Measurements from ENCODE around the gene PKNOX1.
"Not testable (repeated sequence)": the region's sequence is repeated elsewhere in the genome, so short reads cannot be mapped to it uniquely, and the experiment has no call there.

PKNOX1 gene, protein sequence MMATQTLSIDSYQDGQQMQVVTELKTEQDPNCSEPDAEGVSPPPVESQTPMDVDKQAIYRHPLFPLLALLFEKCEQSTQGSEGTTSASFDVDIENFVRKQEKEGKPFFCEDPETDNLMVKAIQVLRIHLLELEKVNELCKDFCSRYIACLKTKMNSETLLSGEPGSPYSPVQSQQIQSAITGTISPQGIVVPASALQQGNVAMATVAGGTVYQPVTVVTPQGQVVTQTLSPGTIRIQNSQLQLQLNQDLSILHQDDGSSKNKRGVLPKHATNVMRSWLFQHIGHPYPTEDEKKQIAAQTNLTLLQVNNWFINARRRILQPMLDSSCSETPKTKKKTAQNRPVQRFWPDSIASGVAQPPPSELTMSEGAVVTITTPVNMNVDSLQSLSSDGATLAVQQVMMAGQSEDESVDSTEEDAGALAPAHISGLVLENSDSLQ

DNA sequence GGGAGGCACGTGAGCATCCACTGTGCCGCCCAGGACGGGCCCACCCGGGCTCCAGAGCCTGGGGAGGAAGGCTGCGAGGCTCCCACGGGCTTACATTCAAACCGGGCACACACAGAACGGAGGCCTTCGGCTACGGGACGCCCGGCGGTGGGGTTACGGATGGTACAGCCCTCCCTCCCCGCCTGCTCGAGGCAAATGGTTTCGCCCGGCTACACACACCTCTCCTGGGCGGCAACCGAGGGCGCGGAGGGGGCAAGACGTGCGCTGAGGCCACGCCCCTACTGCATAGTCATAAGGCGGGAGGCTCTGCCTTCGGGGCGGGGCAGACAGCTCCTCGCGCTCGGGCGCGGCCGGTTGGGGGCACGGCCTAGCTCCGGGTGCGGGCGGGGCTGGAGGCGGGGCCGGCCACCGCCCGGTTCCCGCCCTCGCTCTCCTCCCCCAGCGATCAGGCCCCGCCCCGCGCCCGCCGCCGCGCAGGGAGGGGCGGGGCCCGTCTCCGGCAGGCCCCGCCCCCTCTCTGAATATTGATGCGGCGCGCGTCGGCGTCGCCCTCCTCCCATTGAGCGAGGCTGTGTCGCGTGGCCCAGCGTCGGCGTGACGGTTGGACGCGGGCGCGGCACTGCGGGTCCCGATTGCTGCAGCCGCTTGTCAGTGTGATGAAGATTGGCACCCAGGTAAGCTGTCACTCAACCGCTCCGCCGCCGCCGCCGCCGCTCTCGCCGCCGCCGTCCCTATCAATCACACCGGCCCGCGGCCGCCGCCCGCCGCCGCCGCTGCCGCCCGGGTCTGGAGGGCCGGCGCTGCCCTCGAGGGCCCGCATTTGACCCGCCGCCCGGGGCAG lies at the start of gene PKNOX1:
PKNOX1 (plus strand) TSS at position 572 of the 841 bp plus-strand sequence. CDS start 29,820 bp downstream, outside the sequence.
- peak; percentile 100 for DNase-seq (ENCODE audit: low spot score)

DNA sequence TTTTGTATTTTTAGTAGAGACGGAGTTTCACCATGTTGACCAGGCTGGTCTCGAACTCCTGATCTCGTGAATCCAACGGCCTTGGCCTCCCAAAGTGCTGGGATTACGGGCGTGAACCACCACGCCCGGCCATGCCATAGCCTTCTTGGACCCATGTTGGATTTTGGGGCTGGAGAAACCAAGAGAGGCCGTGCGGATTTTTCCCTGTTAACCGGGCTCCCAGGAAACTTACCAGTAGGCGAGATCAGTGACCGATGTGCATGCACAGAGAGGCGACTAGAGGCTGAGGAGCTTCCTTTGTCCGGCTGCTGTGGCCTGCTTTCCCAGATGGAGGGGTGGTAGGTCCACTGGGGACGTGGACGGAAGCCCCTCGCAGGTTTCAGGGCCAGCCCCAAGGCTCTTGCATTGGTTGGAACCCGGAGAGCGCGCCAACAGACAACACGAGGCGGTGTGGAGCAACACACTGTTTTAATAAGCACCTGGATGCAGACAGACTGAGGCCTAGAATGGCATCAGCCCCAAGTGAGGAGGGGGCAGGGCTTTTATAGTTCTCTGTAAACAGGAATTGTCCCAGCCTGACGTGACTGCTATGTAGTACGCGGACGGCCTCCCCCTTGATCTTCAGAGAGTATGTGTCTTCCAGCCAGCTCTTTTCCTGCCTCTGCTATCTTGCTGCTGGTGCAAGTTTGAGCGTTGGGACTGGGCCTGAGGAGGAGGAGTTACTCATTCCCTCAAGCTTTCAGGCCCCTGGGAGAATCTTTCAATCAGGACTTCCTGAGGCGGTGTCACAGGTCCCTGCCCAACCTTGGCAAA lies 49.0 kb upstream of the PKNOX1 start, which contains the start of gene ERVH48-1:
ERVH48-1 (minus strand) TSS at position 517 of the 813 bp plus-strand sequence. CDS start 6,624 bp downstream, outside the sequence.
- DNase-seq (ENCODE audit: low spot score), result no peak

DNA sequence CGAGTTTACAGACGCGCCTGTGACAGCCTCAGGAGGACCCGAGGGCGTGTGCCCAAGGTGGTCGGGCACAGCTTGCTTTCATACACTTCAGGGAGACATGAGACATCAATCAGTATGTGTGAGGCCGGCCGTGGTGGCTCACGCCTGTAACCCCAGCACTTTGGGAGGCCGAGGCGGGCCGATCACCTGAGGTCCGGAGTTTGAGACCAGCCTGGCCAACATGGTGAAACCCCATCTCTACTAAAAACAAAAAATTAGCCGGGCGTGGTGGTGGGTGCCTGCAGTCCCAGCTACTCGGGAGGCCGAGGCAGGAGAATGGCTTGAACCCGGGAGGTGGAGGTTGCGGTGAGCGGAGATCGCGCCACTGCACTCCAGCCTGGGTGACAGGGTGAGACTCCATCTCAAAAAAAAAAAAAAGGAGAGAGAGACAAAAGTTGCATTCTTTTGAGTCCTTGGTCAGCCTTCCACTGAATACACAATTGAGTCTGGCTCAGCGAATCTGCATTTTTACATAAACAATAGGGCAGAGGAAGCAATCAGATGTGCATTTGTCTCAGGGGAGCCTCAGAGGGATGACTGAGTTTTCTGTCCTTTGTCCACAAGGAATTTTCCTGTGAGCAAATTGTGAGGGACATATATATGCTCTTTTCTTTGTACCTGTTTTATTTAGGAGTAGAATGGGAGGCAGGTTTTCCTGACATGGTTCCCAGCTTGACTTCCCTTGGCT lies 46.7 kb upstream of the PKNOX1 start:
- not testable (repeated sequence) for DNase-seq (ENCODE audit: low spot score)

DNA sequence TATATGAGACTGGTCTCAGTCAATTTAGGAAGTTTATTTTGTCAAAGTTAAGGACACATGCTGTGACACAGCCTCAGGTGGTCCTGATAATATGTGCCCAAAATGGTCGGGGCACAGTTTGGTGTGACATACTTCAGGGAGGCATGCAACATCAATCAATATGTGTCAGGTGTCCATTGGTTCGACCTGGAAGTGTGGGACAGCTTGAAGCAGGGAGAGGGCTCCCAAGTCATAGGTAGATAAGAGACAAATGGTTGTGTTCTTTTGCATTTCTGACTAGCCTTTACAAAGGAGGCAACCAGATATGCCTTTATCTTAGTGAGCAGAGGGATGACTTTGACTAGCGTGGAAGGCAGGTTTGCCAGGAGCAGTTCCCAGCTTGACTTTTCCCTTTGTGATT lies 44.4 kb upstream of the PKNOX1 start:
- DNase-seq (ENCODE audit: low spot score), result no peak

DNA sequence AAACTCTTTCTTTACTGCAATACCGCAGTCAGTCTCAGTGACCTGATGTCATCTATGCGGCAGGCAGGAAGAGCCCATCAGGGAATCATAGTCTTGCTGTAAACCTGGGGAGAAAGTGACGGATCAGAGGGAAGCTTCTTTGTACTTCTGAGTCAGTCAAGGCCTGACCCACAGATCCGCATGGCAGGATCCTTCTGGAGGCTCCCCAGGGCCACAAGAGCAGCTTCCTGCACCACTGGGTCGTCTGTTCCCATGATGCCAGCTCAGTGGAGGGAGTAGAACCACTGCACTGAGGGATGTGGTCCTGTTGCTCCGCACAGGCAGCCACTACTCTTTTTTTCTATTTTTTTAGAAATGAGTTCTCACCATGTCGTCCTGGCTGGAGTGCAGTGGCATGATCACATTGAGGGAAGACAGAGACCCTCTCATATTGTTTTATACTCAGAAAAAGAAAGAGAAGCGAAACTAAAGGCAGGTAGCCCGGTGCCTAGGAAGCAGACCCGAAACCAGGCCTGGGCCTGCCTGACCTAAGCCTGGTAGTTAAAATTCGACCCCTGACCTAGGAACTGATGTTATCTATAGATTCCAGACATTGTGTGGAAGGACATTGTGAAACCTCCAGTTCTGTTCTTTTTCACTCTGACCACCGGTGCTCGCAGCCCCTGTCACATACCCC lies 42.7 kb upstream of the PKNOX1 start:
- DNase-seq (ENCODE audit: low spot score), result no peak

DNA sequence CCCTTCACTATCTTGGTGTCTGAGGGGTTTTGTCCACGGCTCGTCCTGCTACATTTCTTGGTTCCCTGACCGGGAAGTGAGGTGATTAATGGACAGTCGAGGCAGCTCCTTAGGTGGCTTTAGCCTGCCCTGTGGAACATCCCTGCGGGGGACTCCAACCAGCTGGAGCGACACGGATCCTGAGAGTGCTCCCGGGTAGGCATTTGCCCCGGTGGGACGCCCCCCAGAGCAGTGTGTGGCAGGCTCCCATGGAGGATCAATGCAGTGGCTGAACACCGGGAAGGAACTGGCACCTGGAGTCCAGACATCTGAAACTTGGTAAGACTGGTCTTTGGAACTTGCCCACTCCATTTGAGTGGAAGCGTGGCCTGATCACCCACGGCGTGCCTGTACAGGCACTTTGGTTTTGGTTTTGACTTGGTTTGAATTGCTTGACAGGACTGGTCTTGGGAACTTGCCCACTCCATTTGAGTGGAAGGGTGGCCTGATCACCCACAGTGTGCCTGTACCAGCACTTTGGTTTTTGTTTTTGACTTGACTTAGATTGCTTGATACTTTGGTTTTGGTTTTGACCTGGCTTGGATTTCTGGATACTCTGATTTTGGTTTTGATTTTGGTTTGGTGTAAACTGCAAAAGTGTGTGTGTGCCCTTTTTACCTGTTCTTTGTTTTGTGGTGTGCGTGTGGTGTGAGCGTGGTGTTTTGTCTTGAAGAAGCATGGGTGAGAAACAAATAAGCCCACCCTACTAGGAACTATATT lies 41.8 kb upstream of the PKNOX1 start:
- DNase-seq (ENCODE audit: low spot score), result not testable (repeated sequence)

DNA sequence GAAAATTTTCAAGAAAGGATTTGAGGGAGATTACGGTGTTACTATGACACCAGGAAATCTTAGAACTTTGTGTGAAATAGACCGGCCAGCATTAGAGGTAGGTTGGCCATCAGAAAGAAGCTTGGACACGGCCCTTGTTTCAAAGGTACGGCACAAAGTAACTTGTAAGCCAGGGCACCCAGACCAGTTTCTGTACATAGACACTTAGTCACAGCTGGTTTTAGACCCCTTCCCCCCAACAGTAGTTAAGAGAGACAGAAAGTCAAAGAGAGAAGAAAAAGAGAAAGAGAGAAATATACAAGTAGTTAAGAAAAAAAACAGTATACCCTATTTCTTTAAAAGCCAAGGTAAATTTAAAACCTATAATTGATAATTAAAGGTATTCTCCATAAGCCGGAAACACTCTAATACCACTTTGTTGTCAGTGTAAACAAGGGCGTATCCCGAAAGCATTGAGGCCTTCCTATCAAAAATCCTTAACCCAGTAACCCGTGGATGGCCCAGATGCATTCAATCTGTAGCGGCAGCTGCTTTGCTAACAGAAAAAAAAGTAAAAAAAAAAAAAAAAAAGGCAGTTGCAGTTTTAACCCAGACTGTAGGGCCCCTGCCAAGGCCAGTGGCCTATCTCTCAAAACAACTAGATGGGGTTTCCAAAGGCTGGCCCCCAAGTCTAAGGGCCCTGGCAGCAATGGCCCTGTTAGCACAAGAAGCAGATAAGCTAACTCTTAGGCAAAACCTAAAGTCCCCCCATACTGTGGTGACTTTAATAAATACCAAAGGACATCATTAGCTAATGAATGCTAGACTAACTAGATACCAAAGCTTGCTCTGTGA lies 41.0 kb upstream of the PKNOX1 start:
- DNase-seq (ENCODE audit: low spot score), result not testable (repeated sequence)

DNA sequence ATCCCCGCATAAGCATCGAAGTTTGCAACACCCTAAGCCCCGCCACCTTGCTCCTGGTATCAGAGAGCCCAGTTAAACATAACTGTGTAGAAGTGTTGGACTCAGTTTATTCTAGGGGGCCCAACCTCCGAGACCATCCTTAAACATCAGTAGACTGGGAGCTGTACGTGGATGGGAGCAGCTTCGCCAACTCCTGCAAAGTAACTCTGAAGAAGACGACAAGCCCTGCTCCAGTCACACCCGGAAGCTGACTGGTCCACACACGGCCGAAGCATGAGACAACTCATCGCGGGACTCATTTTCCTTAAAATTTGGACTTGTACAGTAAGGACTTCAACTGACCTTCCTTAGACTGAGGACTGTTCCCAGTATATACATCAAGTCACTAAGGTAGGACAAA lies 40.4 kb upstream of the PKNOX1 start:
- not testable (repeated sequence) for DNase-seq (ENCODE audit: low spot score)

DNA sequence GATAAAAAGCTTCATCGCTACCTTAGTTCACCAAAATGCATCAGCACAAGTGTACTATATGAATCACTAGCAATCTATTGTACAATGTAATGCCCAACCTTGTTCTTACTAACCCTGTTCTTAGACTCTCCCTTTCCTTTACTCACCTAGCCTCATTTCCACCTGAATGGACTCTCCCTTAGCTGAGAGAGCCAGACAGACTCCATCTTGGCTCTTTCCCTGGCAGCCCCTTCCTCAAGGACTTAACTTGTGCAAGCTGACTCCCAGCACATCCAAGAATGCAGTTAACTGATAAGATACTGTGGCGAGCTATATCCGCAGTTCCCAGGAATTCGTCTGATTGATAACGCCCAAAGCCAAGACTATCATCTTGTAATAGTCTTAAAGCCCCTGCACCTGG lies 38.0 kb upstream of the PKNOX1 start:
- DNase-seq (ENCODE audit: low spot score), result not testable (repeated sequence)

DNA sequence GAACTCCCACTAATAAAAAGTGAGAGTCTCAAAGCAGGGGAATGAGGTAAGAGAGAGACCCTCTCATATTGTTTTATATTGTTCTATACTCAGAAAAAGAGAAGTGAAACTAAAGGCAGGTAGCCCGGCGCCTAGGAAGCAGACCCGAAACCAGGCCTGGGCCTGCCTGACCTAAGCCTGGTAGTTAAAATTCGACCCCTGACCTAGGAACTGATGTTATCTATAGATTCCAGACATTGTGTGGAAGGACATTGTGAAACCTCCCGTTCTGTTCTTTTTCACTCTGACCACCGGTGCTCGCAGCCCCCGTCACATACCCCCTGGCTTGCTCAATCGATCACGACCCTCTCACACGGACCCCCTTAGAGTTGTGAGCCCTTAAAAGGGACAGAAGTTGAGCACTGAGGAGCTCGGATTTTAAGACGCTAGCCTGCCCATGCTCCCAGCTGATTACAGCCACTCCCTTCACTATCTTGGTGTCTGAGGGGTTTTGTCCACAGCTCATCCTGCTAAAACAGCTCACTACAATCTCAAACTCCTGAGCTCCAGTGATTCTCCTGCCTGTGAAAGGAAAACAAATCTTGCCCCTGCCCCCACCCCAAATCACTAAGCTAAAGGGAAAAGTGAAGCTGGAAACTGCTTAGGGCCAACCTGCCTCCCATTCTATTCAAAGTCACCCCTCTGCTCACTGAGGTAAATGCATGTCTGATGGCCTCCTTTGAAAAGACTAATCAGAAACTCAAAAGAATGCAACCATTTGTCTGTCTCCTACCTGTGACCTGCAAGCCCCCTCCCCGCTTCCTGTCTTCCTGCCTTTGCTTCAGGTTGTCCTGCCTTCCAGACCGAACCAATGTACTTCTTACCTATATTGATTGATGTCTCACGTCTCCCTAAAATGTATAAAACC lies 37.1 kb upstream of the PKNOX1 start:
- DNase-seq (ENCODE audit: low spot score), result not testable (repeated sequence)

DNA sequence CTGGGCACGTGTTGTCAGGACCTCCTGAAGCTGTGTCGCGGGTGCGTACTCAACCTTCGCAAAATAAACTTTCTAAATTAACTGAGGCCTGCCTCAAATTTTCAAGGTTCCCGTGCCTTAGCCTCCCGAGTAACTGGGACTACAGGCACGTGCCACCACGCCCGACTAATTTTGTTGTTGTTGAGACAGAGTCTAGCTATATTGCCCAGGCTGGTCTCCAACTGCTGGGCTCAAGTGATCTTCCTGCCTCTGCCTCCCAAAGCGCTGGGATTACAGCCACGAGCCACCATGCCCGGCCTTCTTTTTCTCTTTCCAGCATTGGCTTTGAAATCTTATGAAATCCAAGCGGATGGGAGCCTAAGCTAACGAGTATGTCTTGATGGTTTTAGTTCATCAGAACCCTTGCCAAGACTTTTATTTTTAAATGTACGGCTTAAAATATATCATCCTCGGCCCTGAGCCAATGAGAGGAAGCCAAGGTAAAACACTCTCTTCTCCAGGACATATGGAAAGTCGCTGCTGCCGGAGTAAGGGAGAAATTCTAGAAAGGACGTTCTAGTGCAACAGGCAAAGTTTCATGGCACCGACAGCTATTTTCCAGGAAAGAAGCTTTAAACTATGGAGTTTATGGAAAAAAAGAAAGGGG lies 36.3 kb upstream of the PKNOX1 start:
- no peak for DNase-seq (ENCODE audit: low spot score)

DNA sequence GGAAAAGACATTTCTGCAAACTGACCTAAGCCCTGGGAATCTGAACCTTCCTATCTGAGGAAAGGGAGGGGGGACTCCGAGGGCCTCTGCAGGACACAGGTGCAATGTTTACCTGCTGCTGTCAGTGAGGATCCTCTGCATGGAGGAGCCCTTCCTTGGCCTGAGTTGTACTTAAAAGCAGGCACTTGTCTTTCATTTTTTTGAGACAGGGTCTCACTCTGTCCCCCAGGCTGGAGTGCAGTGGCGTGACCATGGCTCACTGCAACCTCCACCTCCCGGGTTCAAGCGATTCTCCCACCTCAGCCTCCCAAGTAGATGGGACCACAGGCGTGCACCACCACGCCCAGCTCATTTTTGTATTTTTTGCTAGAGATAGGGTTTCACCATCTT lies 35.8 kb upstream of the PKNOX1 start:
- not testable (repeated sequence) for DNase-seq (ENCODE audit: low spot score)

DNA sequence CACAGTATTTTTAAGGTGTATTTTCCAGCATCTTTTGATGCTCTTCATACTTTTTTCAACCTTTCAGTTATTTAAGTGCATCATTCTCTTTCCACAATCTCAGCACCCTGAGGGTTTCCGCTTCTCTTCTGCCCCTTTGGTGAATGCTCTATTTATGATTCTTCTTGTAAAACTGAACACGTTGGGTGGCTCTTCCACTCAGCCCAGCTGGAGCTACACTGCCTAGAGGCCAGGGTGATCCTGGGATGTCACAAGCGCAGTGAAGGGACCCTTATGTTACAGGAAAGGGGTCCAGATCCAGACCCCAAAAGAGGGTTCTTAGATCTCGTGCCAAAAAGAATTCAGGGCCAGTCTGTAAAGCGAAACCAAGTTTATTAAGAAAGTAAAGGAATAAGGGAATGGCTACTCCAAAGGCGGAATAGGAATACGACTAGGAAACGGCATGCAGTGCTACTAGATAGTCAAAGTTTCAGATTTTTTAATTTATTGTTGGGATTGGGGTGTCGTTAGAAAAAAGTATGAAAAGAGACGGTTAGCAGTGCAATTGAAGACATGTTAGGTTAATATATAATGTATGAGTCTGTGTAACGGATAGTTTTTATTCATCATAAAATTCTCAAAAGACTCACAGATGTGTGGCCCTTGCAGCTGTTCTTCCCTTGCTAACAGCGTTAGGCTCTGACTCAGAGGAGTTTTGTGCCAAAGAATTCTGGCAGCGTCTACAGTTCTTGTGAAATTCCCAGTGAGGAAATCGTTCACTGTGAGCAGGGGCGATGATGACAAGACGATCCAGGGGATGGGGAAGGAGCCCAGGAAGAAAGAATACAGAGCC lies 34.6 kb upstream of the PKNOX1 start:
- no peak for DNase-seq (ENCODE audit: low spot score)

DNA sequence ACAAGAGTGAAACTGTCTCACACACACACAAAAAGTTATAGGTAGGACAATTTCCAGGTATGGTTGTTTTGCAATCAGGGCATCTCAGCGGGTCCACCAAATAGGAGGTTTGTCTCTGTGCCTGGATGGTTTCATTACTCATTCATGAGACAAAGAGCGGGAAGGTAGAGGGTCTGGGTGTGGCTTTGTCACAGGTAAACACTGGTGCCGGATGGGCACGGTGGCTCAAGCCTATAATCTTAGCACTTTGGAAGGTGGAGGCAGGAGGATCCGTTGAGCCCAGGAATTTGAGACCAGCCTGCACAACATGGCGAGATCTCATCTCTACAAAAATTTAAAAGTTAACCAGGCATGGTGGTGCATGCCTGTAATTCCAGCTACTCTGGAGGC lies 32.7 kb upstream of the PKNOX1 start:
- DNase-seq (ENCODE audit: low spot score), result no peak

DNA sequence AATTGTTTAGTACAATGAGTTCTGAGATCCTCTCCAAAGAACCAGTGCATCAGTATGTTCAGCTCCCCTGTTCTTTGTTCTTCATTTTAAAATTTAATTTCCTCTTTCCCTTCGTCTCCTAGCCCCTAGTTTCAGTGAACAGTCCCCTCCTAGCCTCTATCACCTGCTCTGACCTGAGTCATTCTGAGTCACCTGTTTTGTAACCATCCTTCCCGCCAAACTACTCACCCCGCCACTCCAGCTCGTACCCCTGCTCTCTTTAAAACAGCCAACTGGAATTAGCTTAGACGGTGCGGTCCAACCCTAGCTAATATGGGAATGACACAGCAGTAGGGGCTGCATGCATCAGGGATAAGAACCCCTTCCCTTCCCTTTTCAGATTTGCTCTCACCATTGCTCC lies 32.1 kb upstream of the PKNOX1 start:
- no peak for DNase-seq (ENCODE audit: low spot score)

DNA sequence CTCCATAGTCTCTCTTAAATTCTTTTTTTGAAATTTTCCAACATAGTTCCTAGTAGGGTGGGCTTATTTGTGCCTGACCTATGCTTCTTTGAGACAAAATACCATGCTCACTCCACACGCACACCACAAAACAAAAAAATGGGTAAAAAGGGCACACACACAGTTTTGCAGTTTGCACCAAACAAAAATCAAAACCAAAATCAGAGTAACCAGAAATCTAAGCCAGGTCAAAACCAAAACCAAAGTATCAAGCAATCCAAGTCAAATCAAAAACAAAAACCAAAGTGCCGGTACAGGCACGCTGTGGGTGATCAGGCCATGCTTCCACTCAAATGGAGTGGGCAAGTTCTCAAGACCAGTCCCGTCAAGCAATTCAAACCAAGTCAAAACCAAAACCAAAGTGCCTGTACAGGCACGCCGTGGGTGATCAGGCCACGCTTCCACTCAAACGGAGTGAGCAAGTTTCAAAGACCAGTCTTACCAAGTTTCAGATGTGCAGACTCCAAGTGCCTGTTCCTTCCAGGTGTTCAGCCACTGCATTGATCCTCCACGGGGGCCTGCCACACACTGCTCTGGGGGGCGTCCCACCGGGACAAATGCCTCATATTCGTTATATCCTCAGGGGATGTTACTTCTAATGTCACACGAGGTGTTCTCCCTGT lies 25.1 kb upstream of the PKNOX1 start:
- not testable (repeated sequence) for DNase-seq (ENCODE audit: low spot score)

All from hematopoietic multipotent progenitor cell treated with erythropoietin and hydrocortisone succinate and interleukin-3 and kit ligand, for 17 days (in vitro differentiated cells).